ENCODE results near the gene PDE9A.
A peak's percentile ranks its signal among the peaks of the same experiment; 100 is the strongest.
"Not testable (repeated sequence)": the region's sequence is repeated elsewhere in the genome, so short reads cannot be mapped to it uniquely, and the experiment has no call there.

Gene PDE9A

DNA sequence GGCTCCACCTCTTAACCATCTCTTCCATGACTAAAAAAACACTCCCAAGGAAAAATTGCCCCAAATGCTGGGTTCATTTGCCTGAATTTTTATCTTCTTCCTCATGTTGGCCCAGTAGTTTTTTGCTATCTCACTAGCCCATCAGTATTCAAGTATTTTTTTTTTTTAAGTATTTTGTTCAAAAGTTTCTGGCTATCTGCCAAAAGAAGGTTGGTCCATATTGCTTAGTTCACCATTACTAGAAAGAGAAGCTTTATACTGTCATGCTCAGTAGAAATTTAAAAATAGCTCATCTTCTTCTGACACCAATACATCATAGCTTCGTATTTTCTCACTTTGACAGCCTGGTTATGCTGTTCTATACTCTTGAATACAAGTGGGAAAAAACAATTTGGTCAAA, 41.0 kb upstream of the PDE9A start:
- DNase-seq (ENCODE audit: extremely low spot score) = no peak
- ChIA-PET POLR2A (interaction anchor here (0.5 kb wide), 1 partner anchor 15 kb away, joined by 6 read pairs; no protein-coding TSS in a partner anchor), CTCF (no interaction called here)
- TF ChIP-seq, protein P1, sequence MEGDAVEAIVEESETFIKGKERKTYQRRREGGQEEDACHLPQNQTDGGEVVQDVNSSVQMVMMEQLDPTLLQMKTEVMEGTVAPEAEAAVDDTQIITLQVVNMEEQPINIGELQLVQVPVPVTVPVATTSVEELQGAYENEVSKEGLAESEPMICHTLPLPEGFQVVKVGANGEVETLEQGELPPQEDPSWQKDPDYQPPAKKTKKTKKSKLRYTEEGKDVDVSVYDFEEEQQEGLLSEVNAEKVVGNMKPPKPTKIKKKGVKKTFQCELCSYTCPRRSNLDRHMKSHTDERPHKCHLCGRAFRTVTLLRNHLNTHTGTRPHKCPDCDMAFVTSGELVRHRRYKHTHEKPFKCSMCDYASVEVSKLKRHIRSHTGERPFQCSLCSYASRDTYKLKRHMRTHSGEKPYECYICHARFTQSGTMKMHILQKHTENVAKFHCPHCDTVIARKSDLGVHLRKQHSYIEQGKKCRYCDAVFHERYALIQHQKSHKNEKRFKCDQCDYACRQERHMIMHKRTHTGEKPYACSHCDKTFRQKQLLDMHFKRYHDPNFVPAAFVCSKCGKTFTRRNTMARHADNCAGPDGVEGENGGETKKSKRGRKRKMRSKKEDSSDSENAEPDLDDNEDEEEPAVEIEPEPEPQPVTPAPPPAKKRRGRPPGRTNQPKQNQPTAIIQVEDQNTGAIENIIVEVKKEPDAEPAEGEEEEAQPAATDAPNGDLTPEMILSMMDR (IDR thresholded peaks at IDR 0.05; ENCODE audit: control extremely low read depth, extremely low read depth, low read depth, missing control alignments) = no peak

GRCh38 chr21:42613756-42614155, 39.7 kb upstream of the PDE9A start:
- TF ChIP-seq, protein P1 (IDR thresholded peaks at IDR 0.05; ENCODE audit: control extremely low read depth, extremely low read depth, low read depth, missing control alignments) = no peak
- ChIA-PET POLR2A (no interaction called here), CTCF (no interaction called here)
- DNase-seq (ENCODE audit: extremely low spot score) = no peak

GRCh38 chr21:42614396-42614795, 39.0 kb upstream of the PDE9A start:
- CTCF ChIA-PET = no interaction called here
- DNase-seq (ENCODE audit: extremely low spot score) = no peak
- POLR2A ChIA-PET = no interaction called here
- TF ChIP-seq, protein P1 (IDR thresholded peaks at IDR 0.05; ENCODE audit: control extremely low read depth, extremely low read depth, low read depth, missing control alignments) = no peak

GRCh38 chr21:42614811-42615351, 38.5 kb upstream of the PDE9A start:
- peak; percentile 58 for DNase-seq (ENCODE audit: extremely low spot score)
- CTCF ChIA-PET = no interaction called here
- POLR2A ChIA-PET = no interaction called here

DNA sequence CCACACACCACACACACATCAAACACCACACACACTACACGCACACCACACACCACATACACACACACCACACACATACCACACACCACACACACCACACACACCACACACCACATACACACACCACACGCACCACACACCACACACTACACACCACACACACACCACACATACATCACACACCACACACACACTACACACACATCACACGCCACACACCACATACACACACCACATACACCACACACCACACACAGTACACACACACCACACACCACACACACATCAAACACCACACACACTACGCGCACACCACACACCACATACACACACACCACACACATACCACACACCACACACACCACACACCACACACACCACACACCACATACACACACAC, 38.0 kb upstream of the PDE9A start:
- DNase-seq (ENCODE audit: extremely low spot score); POLR2A ChIA-PET; CTCF ChIA-PET: not testable (repeated sequence)

More at GRCh38 chr21:42614811-42615351, 38.5 kb upstream of the PDE9A start:
- TF ChIP-seq, protein P1 (IDR thresholded peaks at IDR 0.05; ENCODE audit: control extremely low read depth, extremely low read depth, low read depth, missing control alignments) = no peak

GRCh38 chr21:42615924-42616323, 37.5 kb upstream of the PDE9A start:
- CTCF ChIA-PET = interaction anchor here (1.5 kb wide), 1 partner anchor 22 kb away, joined by 3 read pairs; no protein-coding TSS in a partner anchor

GRCh38 chr21:42616446-42616845, 37.0 kb upstream of the PDE9A start:
- ChIA-PET POLR2A (no interaction called here), CTCF (interaction anchor here (1.5 kb wide), 1 partner anchor 21 kb away, joined by 3 read pairs; no protein-coding TSS in a partner anchor)
- TF ChIP-seq, protein P1 (IDR thresholded peaks at IDR 0.05; ENCODE audit: control extremely low read depth, extremely low read depth, low read depth, missing control alignments) = no peak
- no peak for DNase-seq (ENCODE audit: extremely low spot score)

More at GRCh38 chr21:42615924-42616323, 37.5 kb upstream of the PDE9A start:
- TF ChIP-seq, protein P1 (IDR thresholded peaks at IDR 0.05; ENCODE audit: control extremely low read depth, extremely low read depth, low read depth, missing control alignments) = no peak
- POLR2A ChIA-PET = no interaction called here
- no peak for DNase-seq (ENCODE audit: extremely low spot score)
